Endothelial cell of umbilical vein (primary cell): ENCODE results near the gene CORO7. TPM values are rescaled to one million over a fixed set of nuclear protein-coding genes. Genes with fewer than 3 reads are reported as not detected.

ENCODE experiments used
- BruUV-seq: library from RNA; stranded (reverse); fragments of 400-500 nt; replicated peaks from 2 replicates; lab custom pipeline; 2021; lab: Mats Ljungman, UMichigan
- CTCF ChIA-PET: fragments of 300-600, 350-600 bp; sonication (Branson Sonifier 250); formaldehyde crosslinking; loops from one replicate; lab custom pipeline; 2021; ENCODE audit warnings: antibody characterized with exemption, inconsistent platforms; lab: Charles Lee
- POLR2A ChIA-PET: fragments of 300-600, 350-600 bp; sonication (Branson Sonifier 250); formaldehyde crosslinking; loops from one replicate; lab custom pipeline; 2021; ENCODE audit warnings: antibody characterized with exemption, inconsistent platforms; lab: Charles Lee
- DNase-seq: peaks from one replicate; pipeline ENCODE4 v3.0.0-alpha.2; 2011; ENCODE audit warnings: low read depth, low spot score
- FAIRE-seq: peaks from 2 replicates; lab custom pipeline; 2011; peaks lifted over from hg19 to GRCh38; lab: Jason Lieb, UNC
- H2AFZ ChIP-seq: 2 replicates; pipeline ENCODE4 v1.6.0; 2012; ENCODE audit warnings: low read depth, low read length, control low read depth, inconsistent platforms
- H3K27ac ChIP-seq: 2 replicates; pipeline ENCODE4 v1.5.1; 2011; ENCODE audit warnings: low read depth, mild to moderate bottlenecking, control low read depth, low read length, moderate library complexity; ENCODE audit not compliant: insufficient read depth
- H3K27me3 ChIP-seq, 2 experiments: 2 replicates each; pipeline versions ENCODE4 v1.6.0 to v1.6.1; 2011; ENCODE audit warnings: low read length in 2 of 2, mixed read lengths in 1 of 2; ENCODE audit not compliant: control insufficient read depth in 2 of 2, insufficient read depth in 2 of 2
- H3K36me3 ChIP-seq, 2 experiments: 2 replicates in 1 of 2; 3 replicates in 1 of 2; pipeline ENCODE4 v1.5.1; 2011; ENCODE audit warnings: low read length in 2 of 2, mild to moderate bottlenecking in 1 of 2, moderate library complexity in 1 of 2; ENCODE audit not compliant: control insufficient read depth in 2 of 2, insufficient read depth in 2 of 2; ENCODE audit errors: extremely low read depth in 1 of 2
- H3K4me1 ChIP-seq: 3 replicates; pipeline ENCODE4 v1.5.1; 2011; ENCODE audit warnings: mild to moderate bottlenecking, low read length; ENCODE audit not compliant: control insufficient read depth, insufficient read depth; ENCODE audit errors: extremely low read depth
- H3K4me2 ChIP-seq: 2 replicates; pipeline ENCODE4 v1.6.1; 2011; ENCODE audit warnings: low read length, control low read depth, mixed read lengths; ENCODE audit not compliant: insufficient read depth
- H3K4me3 ChIP-seq, 3 experiments: fragments of 200-600 bp in 1 of 3; sonication (generic), shearing (Covaris generic) in 1 of 3; replicated peaks in 1 of 3; 2 replicates each; pipeline ENCODE4 v1.5.1; 2011 to 2016; ENCODE audit warnings: control low read depth in 3 of 3, low read length in 3 of 3, mild to moderate bottlenecking in 2 of 3, inconsistent platforms in 1 of 3, low read depth in 1 of 3, moderate library complexity in 1 of 3; ENCODE audit not compliant: insufficient read depth in 1 of 3
- H3K79me2 ChIP-seq: 2 replicates; pipeline ENCODE4 v1.6.0; 2012; ENCODE audit warnings: low read length, inconsistent platforms; ENCODE audit not compliant: control insufficient read depth, insufficient read depth
- H3K9ac ChIP-seq: replicated peaks from 2 replicates; pipeline ENCODE3; 2011; ENCODE audit warnings: low read length, control low read depth; ENCODE audit not compliant: insufficient read depth; ENCODE audit errors: extremely low read depth
- H3K9me1 ChIP-seq: replicated peaks from 3 replicates; pipeline ENCODE4 v1.6.0; 2011; ENCODE audit warnings: mild to moderate bottlenecking, low read length; ENCODE audit not compliant: control insufficient read depth, insufficient read depth; ENCODE audit errors: extremely low read depth
- H3K9me3 ChIP-seq: replicated peaks from 2 replicates; pipeline ENCODE4 v1.5.1; 2012; ENCODE audit warnings: low read length, inconsistent platforms; ENCODE audit not compliant: control insufficient read depth, insufficient read depth
- H4K20me1 ChIP-seq: replicated peaks from 2 replicates; pipeline ENCODE3; 2011; ENCODE audit warnings: mild to moderate bottlenecking, low read length; ENCODE audit not compliant: control insufficient read depth, insufficient read depth; ENCODE audit errors: extremely low read depth
- CTCF ChIP-seq, 2 donors: IDR thresholded peaks; 1 replicate in 1 of 2; 2 replicates in 1 of 2; pipeline ENCODE4 v1.5.1; 2011; ENCODE audit warnings: low read length in 2 of 2, mild to moderate bottlenecking in 2 of 2, moderate library complexity in 2 of 2, control low read depth in 1 of 2, inconsistent platforms in 1 of 2, low read depth in 1 of 2; ENCODE audit not compliant: insufficient read depth in 1 of 2; ENCODE audit errors: extremely low read depth in 1 of 2
- EZH2 ChIP-seq: IDR thresholded peaks from 2 replicates; pipeline ENCODE4 v1.6.1; 2012; ENCODE audit warnings: borderline replicate concordance, low read depth, mild to moderate bottlenecking, moderate library complexity, low read length, inconsistent platforms; ENCODE audit not compliant: severe bottlenecking
- FOS ChIP-seq: IDR thresholded peaks from 2 replicates; pipeline ENCODE4 v1.6.1; 2011; ENCODE audit warnings: mild to moderate bottlenecking, low read length, moderate library complexity, borderline replicate concordance; ENCODE audit not compliant: insufficient read depth
- GATA2 ChIP-seq: IDR thresholded peaks from 2 replicates; pipeline ENCODE4 v1.7.0; 2011; ENCODE audit warnings: low read depth, mild to moderate bottlenecking, moderate library complexity, mixed read lengths, low read length; ENCODE audit not compliant: insufficient read length, insufficient read depth
- JUN ChIP-seq: IDR thresholded peaks from 2 replicates; pipeline ENCODE4 v1.6.1; 2011; ENCODE audit warnings: borderline replicate concordance, low read depth; ENCODE audit not compliant: insufficient read length, insufficient read depth
- MAX ChIP-seq: IDR thresholded peaks from 2 replicates; pipeline ENCODE4 v1.6.1; 2011; ENCODE audit not compliant: insufficient read depth, insufficient read length
- MYC ChIP-seq: IDR thresholded peaks from one replicate; pipeline ENCODE4 v1.6.1; 2011; ENCODE audit warnings: mild to moderate bottlenecking, low read depth, low read length
- POLR2A ChIP-seq: IDR thresholded peaks from 2 replicates; pipeline ENCODE4 v1.6.1; 2012; ENCODE audit warnings: low read depth, mild to moderate bottlenecking, control low read depth, low read length
- POLR2AphosphoS5 ChIP-seq: IDR thresholded peaks from 2 replicates; pipeline ENCODE4 v1.6.1; 2012; ENCODE audit warnings: low read depth, mild to moderate bottlenecking, control low read depth, low read length, moderate library complexity; ENCODE audit not compliant: insufficient read depth
- dilution Hi-C: fragments of 300-500 bp; cut with MboI; formaldehyde crosslinking; loops from one replicate; pipeline ENCODE4 v1.15.0; 2019; ENCODE audit warnings: low sequenced_read_pairs; ENCODE audit not compliant: extremely low pct_ligation_motif_present
- intact Hi-C: fragments of 100-400 bp; cut with micrococcal nuclease; formaldehyde crosslinking; loops from one replicate; pipeline ENCODE4 v1.10.0; 2022
- polyA plus RNA-seq, 4 experiments: library from polyadenylated mRNA; depleted of rRNA in 3 of 4; stranded (reverse) in 3 of 4; unstranded in 1 of 4; fragments of >200 nt; gene quantifications; 2 replicates each; pipeline versions ENCODE4 v1.2.1 to v1.2.3, GENCODE V29; 2011 to 2012; ENCODE audit warnings: missing spikeins in 1 of 4
- total RNA-seq: library from RNA; stranded (reverse); gene quantifications from 2 replicates; pipeline ENCODE4 v1.2.3, GENCODE V29; 2021

Gene CORO7
- total and polyA plus RNA-seq, 2 donors (not counting 3 experiments of a cell fraction or from before 2014, with no cell fraction given), result 42.5 to 72.3 TPM

- Histone ChIP-seq H3K4me3 (no peak overlapping the region), H3K27me3 (no peaks in the 10 kb centered on the region), H2AFZ (no peak overlapping the region), H3K79me2 (no peaks in the 10 kb centered on the region), H3K27ac (no peak overlapping the region), H3K4me2 (no peak overlapping the region), H3K9me1 (no peaks in the 10 kb centered on the region), H3K9ac (no peak overlapping the region), H3K4me1 (peaks cover 4% of the 10 kb centered on the region), H3K9me3 (no peaks in the 10 kb centered on the region), H4K20me1 (no peaks in the 10 kb centered on the region), H3K36me3 (peaks cover 0 to 8% of the 10 kb centered on the region in 2 experiments)
- FAIRE-seq (no peak), DNase-seq (no peak)
- intact Hi-C loops, result no loop called here
- no peak for TF ChIP-seq FOS
- TF ChIP-seq GATA2, result no peak
- TF ChIP-seq MYC, result no peak
- TF ChIP-seq JUN, result no peak
- TF ChIP-seq CTCF (IDR thresholded peaks at IDR 0.05; ENCODE audit: extremely low read depth in 1 of 2, insufficient read depth in 1 of 2, low read depth in 1 of 2, low read length in 2 of 2), result no peak
- TF ChIP-seq POLR2AphosphoS5, result no peak
- TF ChIP-seq EZH2, result no peak
- TF ChIP-seq MAX, result no peak
- no peak for TF ChIP-seq POLR2A
- BruUV-seq, result no TSS peak
- dilution Hi-C loops, result no loop called here
- ChIA-PET CTCF (interaction anchor here (1.6 to 2.6 kb wide), 2 partner anchors 28 to 35 kb away, joined by 5 to 8 read pairs; no protein-coding TSS in a partner anchor), POLR2A (no interaction called here)
Measured at GRCh38 chr16:4367393-4367856, 49.0 kb downstream of the CORO7 start.
